Fibroblast of lung (primary cell): Measurements from ENCODE around the gene VSTM2B. TPM values are rescaled to one million over a fixed set of nuclear protein-coding genes. Genes with fewer than 3 reads are reported as not detected.

Experiments used
- DNase-seq, 2 donors: peaks; one replicate each; pipeline versions ENCODE4 v3.0.0 to v3.0.0-alpha.2; 2010; ENCODE audit warnings: low read depth in 2 of 2
- H2AFZ ChIP-seq: 2 replicates; pipeline ENCODE4 v1.5.1; 2012; ENCODE audit warnings: low read length, control low read depth, inconsistent platforms
- H3K27ac ChIP-seq: 2 replicates; pipeline ENCODE4 v1.5.1; 2011; ENCODE audit warnings: low read length, control low read depth; ENCODE audit not compliant: insufficient read depth
- H3K27me3 ChIP-seq: 2 replicates; pipeline ENCODE4 v1.5.1; 2011; ENCODE audit warnings: mild to moderate bottlenecking, low read length; ENCODE audit not compliant: control insufficient read depth, insufficient read depth
- H3K36me3 ChIP-seq: 2 replicates; pipeline ENCODE4 v1.5.1; 2011; ENCODE audit warnings: low read length; ENCODE audit not compliant: control insufficient read depth, insufficient read depth
- H3K4me1 ChIP-seq: 2 replicates; pipeline ENCODE4 v1.5.1; 2011; ENCODE audit warnings: low read length; ENCODE audit not compliant: control insufficient read depth, insufficient read depth; ENCODE audit errors: extremely low read depth
- H3K4me2 ChIP-seq: 2 replicates; pipeline ENCODE4 v1.5.1; 2011; ENCODE audit warnings: low read length, control low read depth; ENCODE audit not compliant: insufficient read depth; ENCODE audit errors: extremely low read depth
- H3K4me3 ChIP-seq, 4 experiments: fragments of 200-600 bp in 1 of 4; sonication (generic) in 1 of 4; replicated peaks in 1 of 4; 2 replicates each; pipeline ENCODE4 v1.5.1; 2011 to 2016; ENCODE audit warnings: low read length in 4 of 4, low read depth in 3 of 4, mild to moderate bottlenecking in 3 of 4, control low read depth in 2 of 4, inconsistent platforms in 1 of 4, mixed read lengths in 1 of 4; ENCODE audit not compliant: insufficient read depth in 1 of 4; ENCODE audit errors: control extremely low read depth in 1 of 4
- H3K79me2 ChIP-seq: 2 replicates; pipeline ENCODE4 v1.5.1; 2012; ENCODE audit warnings: mild to moderate bottlenecking, low read length, inconsistent platforms; ENCODE audit not compliant: control insufficient read depth, insufficient read depth
- H3K9ac ChIP-seq: 2 replicates; pipeline ENCODE4 v1.5.1; 2011; ENCODE audit warnings: mild to moderate bottlenecking, low read length, control low read depth; ENCODE audit not compliant: insufficient read depth
- H3K9me3 ChIP-seq: 2 replicates; pipeline ENCODE4 v1.5.1; 2012; ENCODE audit warnings: low read depth, low read length; ENCODE audit not compliant: control insufficient read depth, insufficient read depth
- H4K20me1 ChIP-seq: 2 replicates; pipeline ENCODE4 v1.5.1; 2011; ENCODE audit warnings: low read length; ENCODE audit not compliant: control insufficient read depth, insufficient read depth; ENCODE audit errors: extremely low read depth
- CTCF ChIP-seq, 2 donors: IDR thresholded peaks in 1 of 2; conservative IDR thresholded peaks in 1 of 2; 1 replicate in 1 of 2; 2 replicates in 1 of 2; pipeline ENCODE4 v1.5.1; 2011 to 2012; ENCODE audit warnings: low read length in 2 of 2, control low read depth in 1 of 2, inconsistent platforms in 1 of 2, low read depth in 1 of 2, mild to moderate bottlenecking in 1 of 2
- EZH2 ChIP-seq: IDR thresholded peaks from 2 replicates; pipeline ENCODE4 v1.5.1; 2012; ENCODE audit warnings: low read length, control low read depth, mild to moderate bottlenecking; ENCODE audit errors: missing control alignments
- polyA plus RNA-seq, 2 donors: library from polyadenylated mRNA; depleted of rRNA in 1 of 2; stranded (reverse) in 1 of 2; unstranded in 1 of 2; fragments of >200 nt; gene quantifications; 2 replicates each; pipeline ENCODE4 v1.2.1, GENCODE V29; 2011 to 2012; ENCODE audit warnings: missing spikeins in 1 of 2
- total RNA-seq: library from RNA; depleted of rRNA; stranded (reverse); fragments of >200 nt; gene quantifications from 2 replicates; pipeline ENCODE4 v1.2.1, GENCODE V29; 2014

The VSTM2B gene
- total and polyA plus RNA-seq, 2 donors (not counting 1 experiment from before 2014, with no cell fraction given) = not detected

GRCh38 chr19:29535984-29536508 is 10.3 kb downstream of the VSTM2B start:
- no peaks in the 10 kb centered on the region for H3K4me1 ChIP-seq
- H2AFZ ChIP-seq = no peak overlapping the region
- H3K79me2 ChIP-seq = no peaks in the 10 kb centered on the region
- no peaks in the 10 kb centered on the region for H3K9me3 ChIP-seq
- H3K9ac ChIP-seq = no peak overlapping the region
- no peak for TF ChIP-seq CTCF (conservative IDR thresholded peaks at IDR 0.05 in 1 of 2, IDR thresholded peaks at IDR 0.05 in 1 of 2; ENCODE audit: low read depth in 1 of 2, low read length in 2 of 2)
- no peak for DNase-seq
- H3K4me3 ChIP-seq = no peak overlapping the region
- H4K20me1 ChIP-seq = no peaks in the 10 kb centered on the region
- no peaks in the 10 kb centered on the region for H3K27me3 ChIP-seq
- no peak overlapping the region for H3K4me2 ChIP-seq
- H3K27ac ChIP-seq = no peak overlapping the region
- no peaks in the 10 kb centered on the region for H3K36me3 ChIP-seq

GRCh38 chr19:29537181-29537580 is 11.4 kb downstream of the VSTM2B start:
- H4K20me1 ChIP-seq = no peaks in the 10 kb centered on the region
- no peak overlapping the region for H3K9ac ChIP-seq
- H3K4me1 ChIP-seq = no peaks in the 10 kb centered on the region
- no peaks in the 10 kb centered on the region for H3K79me2 ChIP-seq
- no peak overlapping the region for H3K4me2 ChIP-seq
- no peak for DNase-seq
- no peak overlapping the region for H3K4me3 ChIP-seq
- H3K27me3 ChIP-seq = no peaks in the 10 kb centered on the region
- no peak overlapping the region for H3K27ac ChIP-seq
- TF ChIP-seq EZH2 = no peak
- no peak overlapping the region for H2AFZ ChIP-seq
- H3K9me3 ChIP-seq = no peaks in the 10 kb centered on the region
- no peaks in the 10 kb centered on the region for H3K36me3 ChIP-seq

- no peak for DNase-seq
- TF ChIP-seq EZH2 (no peak), CTCF (conservative IDR thresholded peaks at IDR 0.05 in 1 of 2, IDR thresholded peaks at IDR 0.05 in 1 of 2; ENCODE audit: low read depth in 1 of 2, low read length in 2 of 2) (no peak)
- H3K4me1 ChIP-seq = no peaks in the 10 kb centered on the region
Observed at GRCh38 chr19:29537601-29538000, 11.8 kb downstream of the VSTM2B start.

More at GRCh38 chr19:29537601-29538000, 11.8 kb downstream of the VSTM2B start:
- Histone ChIP-seq H3K36me3 (no peaks in the 10 kb centered on the region), H3K4me3 (no peak overlapping the region), H3K9me3 (no peaks in the 10 kb centered on the region), H3K27ac (no peak overlapping the region), H3K79me2 (no peaks in the 10 kb centered on the region), H3K4me2 (no peak overlapping the region), H2AFZ (no peak overlapping the region), H4K20me1 (no peaks in the 10 kb centered on the region), H3K27me3 (no peaks in the 10 kb centered on the region), H3K9ac (no peak overlapping the region)
